Activated naive CD4-positive, alpha-beta T cell treated with anti-CD3 and anti-CD28 coated beads, Interleukin-2, amount 10 ng/mL, durations not matched to agents 7 days and 5 days (primary cell): Measurements from ENCODE around the gene SNRPB2.

Source experiments
- CTCF ChIA-PET: fragments of 350-600 bp; sonication (Branson Sonifier 250); formaldehyde crosslinking; loops from one replicate; lab custom pipeline; 2021; ENCODE audit warnings: antibody characterized with exemption; lab: Charles Lee
- DNase-seq: peaks from one replicate; pipeline ENCODE4 v3.0.0-alpha.2; 2020
- H3K27ac Mint-ChIP-seq: one replicate; pipeline ENCODE4 v1.8.0; 2021; ENCODE audit warnings: mild to moderate bottlenecking, moderate library complexity, mixed read lengths
- H3K27me3 Mint-ChIP-seq: one replicate; pipeline ENCODE4 v1.8.0; 2021; ENCODE audit warnings: mild to moderate bottlenecking, mixed read lengths
- H3K36me3 Mint-ChIP-seq: one replicate; pipeline ENCODE4 v1.8.0; 2021; ENCODE audit warnings: mixed read lengths
- H3K4me1 Mint-ChIP-seq: one replicate; pipeline ENCODE4 v1.8.0; 2021; ENCODE audit warnings: mixed read lengths
- H3K4me3 Mint-ChIP-seq: one replicate; pipeline ENCODE4 v1.8.0; 2021; ENCODE audit warnings: mild to moderate bottlenecking, moderate library complexity, mixed read lengths
- H3K9me3 Mint-ChIP-seq: one replicate; pipeline ENCODE4 v1.8.0; 2021; ENCODE audit warnings: mixed read lengths

The SNRPB2 gene

GRCh38 chr20:16709017-16709416 lies 20.8 kb upstream of the SNRPB2 start:
- CTCF ChIA-PET, result interaction anchor here (0.7 kb wide), 1 partner anchor 52 kb away, joined by 3 read pairs; no protein-coding TSS in a partner anchor
- H3K27ac Mint-ChIP-seq, result peak overlapping the region; percentile 16
- peaks cover 29% of the 10 kb centered on the region for H3K4me1 Mint-ChIP-seq
- H3K36me3 Mint-ChIP-seq, result peaks cover 3% of the 10 kb centered on the region
- peaks cover 39% of the 10 kb centered on the region for H3K27me3 Mint-ChIP-seq
- peak; percentile 50 for DNase-seq
- no peak overlapping the region for H3K4me3 Mint-ChIP-seq
- H3K9me3 Mint-ChIP-seq, result peaks cover 12% of the 10 kb centered on the region

- CTCF ChIA-PET, result interaction anchor here (0.8 kb wide), 1 partner anchor 51 kb away, joined by 3 read pairs; no protein-coding TSS in a partner anchor
- Mint-ChIP-seq H3K4me3 (no peak overlapping the region), H3K4me1 (peaks cover 29% of the 10 kb centered on the region), H3K9me3 (peaks cover 7% of the 10 kb centered on the region), H3K27me3 (peaks cover 40% of the 10 kb centered on the region), H3K27ac (no peak overlapping the region), H3K36me3 (peaks cover 1% of the 10 kb centered on the region)
- DNase-seq, result no peak
Measured at GRCh38 chr20:16710781-16711180, 19.0 kb upstream of the SNRPB2 start.

GRCh38 chr20:16711661-16712258 lies 18.1 kb upstream of the SNRPB2 start:
- no peak for DNase-seq
- Mint-ChIP-seq H3K27me3 (peaks cover 30% of the 10 kb centered on the region), H3K9me3 (peaks cover 3% of the 10 kb centered on the region), H3K36me3 (peaks cover 1% of the 10 kb centered on the region), H3K4me1 (peaks cover 29% of the 10 kb centered on the region), H3K27ac (no peak overlapping the region), H3K4me3 (no peak overlapping the region)
- CTCF ChIA-PET, result no interaction called here

GRCh38 chr20:16712511-16712947 lies 17.3 kb upstream of the SNRPB2 start:
- Mint-ChIP-seq H3K4me1 (peaks cover 28% of the 10 kb centered on the region), H3K27ac (no peak overlapping the region)

GRCh38 chr20:16713066-16713465 lies 16.8 kb upstream of the SNRPB2 start:
- CTCF ChIA-PET, result interaction anchor here (1.0 kb wide), 1 partner anchor 9 kb away, joined by 3 read pairs; no protein-coding TSS in a partner anchor

More at GRCh38 chr20:16712511-16712947, 17.3 kb upstream of the SNRPB2 start:
- DNase-seq, result no peak
- H3K4me3 Mint-ChIP-seq, result no peak overlapping the region
- peaks cover 26% of the 10 kb centered on the region for H3K27me3 Mint-ChIP-seq
- H3K9me3 Mint-ChIP-seq, result no peaks in the 10 kb centered on the region
- CTCF ChIA-PET, result interaction anchor here (1.0 kb wide), 1 partner anchor 10 kb away, joined by 3 read pairs; no protein-coding TSS in a partner anchor
- H3K36me3 Mint-ChIP-seq, result peaks cover 1% of the 10 kb centered on the region

GRCh38 chr20:16714242-16714641 lies 15.6 kb upstream of the SNRPB2 start:
- H3K36me3 Mint-ChIP-seq, result peaks cover 1% of the 10 kb centered on the region
- peaks cover 10% of the 10 kb centered on the region for H3K4me1 Mint-ChIP-seq
- CTCF ChIA-PET, result interaction anchor here (0.7 kb wide), 1 partner anchor 30 kb away, joined by 3 read pairs; no protein-coding TSS in a partner anchor
- H3K27ac Mint-ChIP-seq, result no peak overlapping the region
- H3K4me3 Mint-ChIP-seq, result no peak overlapping the region
- no peaks in the 10 kb centered on the region for H3K9me3 Mint-ChIP-seq
- no peak for DNase-seq
- H3K27me3 Mint-ChIP-seq, result peaks cover 34% of the 10 kb centered on the region

More at GRCh38 chr20:16713066-16713465, 16.8 kb upstream of the SNRPB2 start:
- Mint-ChIP-seq H3K27me3 (peaks cover 28% of the 10 kb centered on the region), H3K4me3 (no peak overlapping the region), H3K36me3 (peaks cover 1% of the 10 kb centered on the region), H3K9me3 (no peaks in the 10 kb centered on the region), H3K27ac (no peak overlapping the region), H3K4me1 (peaks cover 22% of the 10 kb centered on the region)
- no peak for DNase-seq

GRCh38 chr20:16714751-16715150 lies 15.1 kb upstream of the SNRPB2 start:
- Mint-ChIP-seq H3K9me3 (no peaks in the 10 kb centered on the region), H3K36me3 (no peaks in the 10 kb centered on the region), H3K4me3 (no peak overlapping the region), H3K27me3 (peaks cover 38% of the 10 kb centered on the region), H3K27ac (no peak overlapping the region), H3K4me1 (peaks cover 5% of the 10 kb centered on the region)
- CTCF ChIA-PET, result interaction anchor here (0.7 kb wide), 1 partner anchor 30 kb away, joined by 3 read pairs; no protein-coding TSS in a partner anchor
- DNase-seq, result no peak

- CTCF ChIA-PET, result interaction anchor here (0.6 to 1.0 kb wide), 2 partner anchors 10 to 219 kb away, joined by 3 read pairs; partner anchors contain the start of gene SNRPB2
- no peaks in the 10 kb centered on the region for H3K9me3 Mint-ChIP-seq
- no peaks in the 10 kb centered on the region for H3K4me1 Mint-ChIP-seq
- no peak overlapping the region for H3K4me3 Mint-ChIP-seq
- peaks cover 39% of the 10 kb centered on the region for H3K27me3 Mint-ChIP-seq
- no peak for DNase-seq
- no peak overlapping the region for H3K27ac Mint-ChIP-seq
- no peaks in the 10 kb centered on the region for H3K36me3 Mint-ChIP-seq
Measured at GRCh38 chr20:16719421-16719820, 10.4 kb upstream of the SNRPB2 start.

GRCh38 chr20:16729080-16729479 lies 746 bp upstream of the SNRPB2 start:
- H3K27ac Mint-ChIP-seq, result peak overlapping the region; percentile 98
- CTCF ChIA-PET, result interaction anchor here (1.0 kb wide), 1 partner anchor 10 kb away, joined by 3 read pairs; no protein-coding TSS in a partner anchor
- peaks cover 45% of the 10 kb centered on the region for H3K4me1 Mint-ChIP-seq
- peak overlapping the region; percentile 99 for H3K4me3 Mint-ChIP-seq
- peaks cover 6% of the 10 kb centered on the region for H3K9me3 Mint-ChIP-seq
- peaks cover 12% of the 10 kb centered on the region for H3K27me3 Mint-ChIP-seq
- peaks cover 44% of the 10 kb centered on the region for H3K36me3 Mint-ChIP-seq
- no peak for DNase-seq

GRCh38 chr20:16732506-16733152 lies 2.8 kb downstream of the SNRPB2 start:
- peaks cover 6% of the 10 kb centered on the region for H3K9me3 Mint-ChIP-seq
- peaks cover 4% of the 10 kb centered on the region for H3K27me3 Mint-ChIP-seq
- H3K27ac Mint-ChIP-seq, result peak overlapping the region; percentile 5
- CTCF ChIA-PET, result interaction anchor here (1.8 kb wide), 1 partner anchor 28 kb away, joined by 5 read pairs; no protein-coding TSS in a partner anchor
- H3K4me1 Mint-ChIP-seq, result peaks cover 52% of the 10 kb centered on the region
- no peak overlapping the region for H3K4me3 Mint-ChIP-seq
- peaks cover 62% of the 10 kb centered on the region for H3K36me3 Mint-ChIP-seq
- no peak for DNase-seq

- Mint-ChIP-seq H3K27me3 (no peaks in the 10 kb centered on the region), H3K27ac (no peak overlapping the region), H3K4me3 (no peak overlapping the region), H3K4me1 (no peaks in the 10 kb centered on the region), H3K36me3 (peaks cover 44% of the 10 kb centered on the region), H3K9me3 (no peaks in the 10 kb centered on the region)
- no peak for DNase-seq
- CTCF ChIA-PET, result interaction anchor here (1.2 kb wide), 1 partner anchor 21 kb away, joined by 3 read pairs; no protein-coding TSS in a partner anchor
Measured at GRCh38 chr20:16740365-16741072, 10.7 kb downstream of the SNRPB2 start.

- no peak overlapping the region for H3K4me3 Mint-ChIP-seq
- CTCF ChIA-PET, result no interaction called here
- peaks cover 4% of the 10 kb centered on the region for H3K27me3 Mint-ChIP-seq
- no peak overlapping the region for H3K27ac Mint-ChIP-seq
- no peaks in the 10 kb centered on the region for H3K9me3 Mint-ChIP-seq
- peaks cover 28% of the 10 kb centered on the region for H3K36me3 Mint-ChIP-seq
- no peaks in the 10 kb centered on the region for H3K4me1 Mint-ChIP-seq
- DNase-seq, result no peak
Measured at GRCh38 chr20:16744178-16744807, 14.5 kb downstream of the SNRPB2 start.

GRCh38 chr20:16745204-16745603 lies 15.4 kb downstream of the SNRPB2 start:
- Mint-ChIP-seq H3K27me3 (peaks cover 8% of the 10 kb centered on the region), H3K27ac (no peak overlapping the region), H3K9me3 (no peaks in the 10 kb centered on the region), H3K36me3 (peaks cover 20% of the 10 kb centered on the region), H3K4me3 (no peak overlapping the region), H3K4me1 (no peaks in the 10 kb centered on the region)
- DNase-seq, result no peak
- CTCF ChIA-PET, result no interaction called here
